Glutamatergic neuron (in vitro differentiated cells): Measurements from ENCODE around the gene DYDC1. TPM values are rescaled to one million over a fixed set of nuclear protein-coding genes. Genes with fewer than 3 reads are reported as not detected.

Experiments
- DNase-seq: peaks from one replicate; pipeline ENCODE4 v3.0.0; 2022
- H3K27ac Mint-ChIP-seq: one replicate; pipeline ENCODE4 v1.8.0; 2020; ENCODE audit warnings: mild to moderate bottlenecking, mixed read lengths, inconsistent platforms; ENCODE audit not compliant: unreplicated experiment
- H3K27me3 Mint-ChIP-seq: one replicate; pipeline ENCODE4 v1.8.0; 2020; ENCODE audit warnings: mild to moderate bottlenecking, moderate library complexity, mixed read lengths, inconsistent platforms; ENCODE audit not compliant: unreplicated experiment
- H3K36me3 Mint-ChIP-seq: one replicate; pipeline ENCODE4 v1.8.0; 2020; ENCODE audit warnings: mild to moderate bottlenecking, mixed read lengths, inconsistent platforms; ENCODE audit not compliant: unreplicated experiment
- H3K4me1 Mint-ChIP-seq: one replicate; pipeline ENCODE4 v1.8.0; 2020; ENCODE audit warnings: mild to moderate bottlenecking, low read depth, mixed read lengths, inconsistent platforms; ENCODE audit not compliant: unreplicated experiment
- H3K4me3 Mint-ChIP-seq: one replicate; pipeline ENCODE4 v1.8.0; 2020; ENCODE audit warnings: mild to moderate bottlenecking, mixed read lengths, inconsistent platforms; ENCODE audit not compliant: unreplicated experiment
- H3K9me3 Mint-ChIP-seq: one replicate; pipeline ENCODE4 v1.8.0; 2020; ENCODE audit warnings: mild to moderate bottlenecking, moderate library complexity, mixed read lengths, inconsistent platforms; ENCODE audit not compliant: unreplicated experiment
- CTCF ChIP-seq: fragments of 200-600 bp; sonication (generic); IDR thresholded peaks from one replicate; pipeline ENCODE4 v1.5.0; 2021; ENCODE audit not compliant: partially characterized antibody, unreplicated experiment
- total RNA-seq: library from RNA; stranded (reverse); fragmentation: NEBNext Ultra II Directional; extraction: Animal tissue kit (Norgen Biotek cat#: 25700); gene quantifications from one replicate; pipeline ENCODE4 v1.2.1, GENCODE V29; 2021; ENCODE audit not compliant: unreplicated experiment

Gene DYDC1
- total RNA-seq, 1 donor from 2014 or later = not detected

GRCh38 chr10:80292607-80293239 is 63.8 kb downstream of the DYDC1 start:
- Mint-ChIP-seq H3K27me3 (peaks cover 3% of the 10 kb centered on the region), H3K4me3 (no peak overlapping the region), H3K36me3 (no peaks in the 10 kb centered on the region), H3K27ac (no peak overlapping the region), H3K9me3 (no peaks in the 10 kb centered on the region), H3K4me1 (no peaks in the 10 kb centered on the region)
- TF ChIP-seq CTCF = no peak
- no peak for DNase-seq

DNA sequence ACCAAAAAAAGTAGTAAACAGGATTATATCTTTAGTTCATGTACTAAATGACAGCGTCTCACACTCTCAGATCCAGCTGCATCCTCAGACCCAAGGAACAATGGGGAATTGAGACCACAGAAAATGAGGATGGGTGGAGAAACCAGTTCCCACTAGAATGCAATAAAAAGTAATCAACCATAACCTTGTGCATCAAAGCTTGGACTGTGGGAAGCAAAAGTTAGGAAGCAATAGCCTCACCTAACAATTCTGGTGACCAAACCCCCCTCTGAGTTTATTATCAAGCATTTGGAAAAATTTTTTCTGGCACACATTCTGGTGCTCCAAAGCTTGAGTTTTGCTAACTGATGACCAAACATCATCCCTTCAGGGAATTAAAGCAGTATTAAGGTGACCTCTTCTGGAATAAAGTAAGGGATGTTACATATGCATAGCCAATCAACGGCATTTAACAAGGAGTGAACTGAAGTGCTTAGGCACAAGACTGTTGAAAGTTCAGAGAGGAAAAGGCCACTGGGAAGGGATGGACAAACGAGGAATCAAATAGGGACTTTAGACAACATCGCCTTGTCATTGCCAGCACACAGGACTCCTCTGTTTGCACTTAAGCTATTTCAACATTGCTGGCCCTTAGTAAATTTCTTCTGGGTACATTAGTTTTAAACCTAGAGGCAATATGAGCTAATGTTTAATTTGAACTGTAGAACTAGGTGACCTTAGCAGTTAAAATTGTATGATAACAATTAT is 65.9 kb downstream of the DYDC1 start:
- Mint-ChIP-seq H3K27ac (no peak overlapping the region), H3K36me3 (no peaks in the 10 kb centered on the region), H3K4me3 (no peak overlapping the region), H3K27me3 (peaks cover 3% of the 10 kb centered on the region), H3K4me1 (no peaks in the 10 kb centered on the region), H3K9me3 (peaks cover 1% of the 10 kb centered on the region)
- TF ChIP-seq CTCF = no peak
- DNase-seq = no peak

DNA sequence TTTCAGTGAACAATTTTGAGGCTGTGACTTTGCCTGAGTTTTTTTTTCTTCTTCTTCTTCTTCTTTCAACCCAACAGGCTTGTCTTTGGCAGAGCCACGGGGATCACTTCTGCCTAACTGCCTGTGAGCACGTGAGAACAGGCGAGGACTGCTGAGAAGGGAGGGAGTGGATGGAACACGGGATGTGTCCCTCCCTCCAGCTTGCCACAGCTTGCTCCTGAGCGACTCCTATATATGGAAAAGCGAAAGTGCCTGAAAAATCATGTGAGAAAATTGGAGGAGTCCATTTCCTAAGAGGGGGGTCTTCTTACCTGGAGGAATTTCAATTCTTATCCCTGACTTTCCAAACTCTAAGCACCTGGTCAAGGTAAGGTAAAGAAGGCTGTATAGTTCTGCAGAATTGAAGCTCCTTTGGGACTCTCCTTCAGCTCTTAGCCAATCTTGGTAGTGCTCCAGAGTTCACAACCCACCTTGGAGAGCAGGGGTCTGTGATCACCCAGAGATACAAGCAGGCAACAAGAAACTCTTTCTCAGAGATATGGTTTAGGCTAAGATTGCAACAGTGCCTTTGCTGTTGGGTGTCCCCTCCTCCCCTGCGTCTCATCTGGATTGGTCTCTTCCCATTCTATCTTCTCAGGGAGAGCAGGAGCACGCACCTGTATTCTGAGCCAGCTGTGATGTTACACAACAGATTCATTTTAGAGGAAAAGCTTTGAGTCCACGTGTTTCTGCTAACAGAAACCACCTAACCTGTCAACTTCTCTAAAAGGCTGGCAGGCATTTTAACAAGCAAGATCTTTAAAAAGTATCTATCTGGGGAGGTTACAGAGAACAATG is 66.9 kb downstream of the DYDC1 start, which contains the start of gene MAT1A:
Gene MAT1A (minus strand): TSS at position 208 of the 837 bp plus-strand sequence. CDS start 235 bp downstream, outside the sequence.
- H3K4me1 Mint-ChIP-seq = no peaks in the 10 kb centered on the region
- H3K9me3 Mint-ChIP-seq = peaks cover 1% of the 10 kb centered on the region
- DNase-seq = no peak
- peaks cover 3% of the 10 kb centered on the region for H3K27me3 Mint-ChIP-seq
- no peak for TF ChIP-seq CTCF
- no peaks in the 10 kb centered on the region for H3K36me3 Mint-ChIP-seq
- H3K27ac Mint-ChIP-seq = no peak within 1 kb of the TSS
- no peak within 1 kb of the TSS for H3K4me3 Mint-ChIP-seq

DNA sequence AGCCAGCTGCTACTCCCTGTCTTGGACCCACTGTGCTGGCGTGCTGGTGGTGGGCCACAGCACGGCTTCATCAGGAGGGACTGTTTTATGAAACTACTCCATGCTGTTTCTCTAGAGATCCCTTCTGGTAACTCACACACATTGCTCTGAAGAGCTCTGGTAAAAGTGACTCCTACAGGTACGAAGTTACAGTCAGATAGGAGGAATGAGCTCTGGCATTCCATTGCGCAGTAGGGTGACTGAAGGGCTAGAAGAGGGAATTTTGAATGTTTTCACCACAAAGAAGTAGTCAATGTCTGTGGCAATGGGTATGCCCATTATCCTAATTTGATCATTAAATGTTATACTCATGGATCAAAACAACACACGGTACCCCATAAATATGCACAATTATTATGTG is 67.7 kb downstream of the DYDC1 start:
- Mint-ChIP-seq H3K4me3 (no peak overlapping the region), H3K9me3 (peaks cover 1% of the 10 kb centered on the region), H3K27ac (no peak overlapping the region), H3K36me3 (no peaks in the 10 kb centered on the region), H3K4me1 (no peaks in the 10 kb centered on the region), H3K27me3 (peaks cover 3% of the 10 kb centered on the region)
- no peak for TF ChIP-seq CTCF
- no peak for DNase-seq

Other genes with a start within 250 kb of the DYDC1 start
- gene PLAC9, start 224.0 kb downstream of the DYDC1 start, total RNA-seq = not detected
- 2.3 TPM for gene ANXA11, start 151.2 kb downstream of the DYDC1 start, total RNA-seq
- not detected for gene MAT1A, start 67.1 kb downstream of the DYDC1 start, total RNA-seq
- not detected for gene DYDC2, start within 50 bp of the DYDC1 start, total RNA-seq
- 164 TPM for gene PRXL2A, start 51.8 kb upstream of the DYDC1 start, total RNA-seq
- gene TSPAN14, start 97.6 kb upstream of the DYDC1 start, total RNA-seq = 141 TPM
- gene SH2D4B, start 181.1 kb upstream of the DYDC1 start, total RNA-seq = 0.12 TPM